Limb (tissue), 2 donors: Measurements from ENCODE around the gene KSR1.
"Not testable (repeated sequence)": the region's sequence is repeated elsewhere in the genome, so short reads cannot be mapped to it uniquely, and the experiment has no call there.

Experiments used
- DNase-seq, 2 donors: peaks; one replicate each; pipeline ENCODE4 v3.0.0-alpha.2; 2016; ENCODE audit errors: extremely low spot score in 2 of 2

KSR1 gene

DNA sequence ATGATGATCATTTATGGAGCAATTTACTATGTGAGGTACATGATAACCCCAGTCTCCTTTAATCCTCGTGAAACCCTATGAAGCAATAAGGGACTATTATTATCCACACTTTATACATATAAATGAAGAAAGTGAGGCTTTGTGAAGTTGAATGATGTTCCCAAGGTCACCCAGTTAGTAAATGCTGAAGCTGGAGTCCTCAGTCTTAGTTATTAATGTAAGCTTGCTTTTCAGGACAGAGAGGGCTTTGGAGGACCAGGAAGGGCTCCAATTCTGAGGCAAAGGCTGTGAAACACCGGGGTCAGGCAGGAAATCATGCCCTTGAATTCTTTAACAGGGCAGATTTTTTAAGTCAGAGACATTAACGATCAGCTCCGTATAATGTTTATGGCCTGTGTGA is 36.8 kb downstream of the KSR1 start:
- no peak for DNase-seq

DNA sequence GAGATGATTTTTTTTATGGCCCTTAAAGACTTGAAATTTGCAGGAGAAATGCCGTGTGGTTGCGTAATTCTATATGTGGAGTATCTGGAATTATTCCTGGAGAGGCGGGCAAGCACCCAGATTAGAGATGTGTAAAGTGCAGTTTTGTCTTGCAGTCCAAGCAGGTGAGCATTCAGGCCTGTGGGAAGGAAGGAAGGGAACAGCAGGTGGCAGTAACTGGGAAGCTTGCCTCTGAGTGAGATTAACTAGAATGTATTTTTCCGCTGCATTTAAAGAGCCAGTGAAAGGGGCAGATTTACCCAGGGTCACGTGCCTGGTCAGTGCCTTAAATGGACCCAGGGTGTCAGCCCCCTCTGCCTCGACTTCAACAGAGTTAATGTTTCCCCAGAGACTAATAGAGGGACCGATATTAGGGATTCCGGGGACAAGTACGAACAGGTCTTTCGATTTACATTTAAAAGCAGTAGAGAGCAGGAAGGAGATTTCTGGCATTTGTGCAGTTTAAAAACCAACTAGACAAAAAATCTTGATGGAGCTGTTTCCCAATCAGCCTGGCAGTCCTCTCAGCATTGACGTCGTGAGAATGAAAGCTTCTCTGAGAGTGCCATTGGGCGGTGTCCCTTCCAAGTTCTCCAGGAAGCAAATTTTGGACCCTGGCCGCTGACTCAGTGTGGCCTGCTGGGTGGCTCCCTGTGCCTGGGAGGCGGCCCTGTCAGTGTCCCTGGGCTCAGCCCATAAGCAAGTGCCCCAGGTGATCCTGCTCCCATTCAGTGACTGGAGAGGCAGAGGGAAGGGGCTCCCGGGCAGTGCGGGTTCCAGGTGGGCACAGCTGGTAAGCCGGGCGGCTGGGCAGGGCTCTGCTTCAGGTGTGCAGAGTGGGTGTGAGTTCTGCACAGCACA is 38.2 kb downstream of the KSR1 start:
- DNase-seq: peak; percentile 38 to 56

DNA sequence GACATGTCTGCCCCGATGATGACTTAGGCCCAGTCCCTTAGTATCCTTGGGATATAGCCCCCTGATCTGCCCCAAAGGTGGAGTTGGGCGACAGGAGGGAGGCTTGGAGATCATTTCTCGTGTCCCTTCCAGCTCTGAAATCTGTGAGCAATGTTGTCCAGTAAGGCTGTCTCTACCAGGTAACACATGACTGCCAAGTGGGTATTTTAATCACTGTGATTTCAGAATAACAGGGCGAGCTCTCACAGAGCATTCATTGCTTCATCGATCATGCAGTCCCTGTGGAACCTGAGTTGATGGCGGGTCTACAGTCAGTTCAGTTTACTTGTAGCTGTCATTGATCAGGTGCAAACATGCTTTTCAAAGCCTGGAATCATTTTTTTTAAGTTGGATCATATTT is 39.2 kb downstream of the KSR1 start:
- no peak for DNase-seq

DNA sequence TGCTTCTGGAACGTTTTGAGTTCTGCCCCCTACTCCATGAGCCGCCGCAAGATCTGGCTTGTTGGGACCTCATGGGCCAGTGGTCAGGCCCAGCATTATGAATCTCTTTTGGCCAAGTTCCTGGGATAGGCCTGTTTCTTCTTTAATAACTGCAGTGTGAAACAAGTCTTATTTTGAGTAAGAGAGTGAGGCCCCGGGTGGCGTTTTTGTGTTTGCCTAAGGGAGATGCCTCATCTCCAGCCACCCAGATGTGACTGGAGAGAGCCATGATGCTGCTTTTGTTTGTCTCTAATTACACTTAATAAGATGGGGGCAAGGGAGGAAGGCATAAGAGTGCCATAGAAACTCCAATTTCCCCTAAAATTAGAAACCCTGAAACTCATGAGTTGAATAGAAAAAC is 39.8 kb downstream of the KSR1 start:
- DNase-seq: no peak

DNA sequence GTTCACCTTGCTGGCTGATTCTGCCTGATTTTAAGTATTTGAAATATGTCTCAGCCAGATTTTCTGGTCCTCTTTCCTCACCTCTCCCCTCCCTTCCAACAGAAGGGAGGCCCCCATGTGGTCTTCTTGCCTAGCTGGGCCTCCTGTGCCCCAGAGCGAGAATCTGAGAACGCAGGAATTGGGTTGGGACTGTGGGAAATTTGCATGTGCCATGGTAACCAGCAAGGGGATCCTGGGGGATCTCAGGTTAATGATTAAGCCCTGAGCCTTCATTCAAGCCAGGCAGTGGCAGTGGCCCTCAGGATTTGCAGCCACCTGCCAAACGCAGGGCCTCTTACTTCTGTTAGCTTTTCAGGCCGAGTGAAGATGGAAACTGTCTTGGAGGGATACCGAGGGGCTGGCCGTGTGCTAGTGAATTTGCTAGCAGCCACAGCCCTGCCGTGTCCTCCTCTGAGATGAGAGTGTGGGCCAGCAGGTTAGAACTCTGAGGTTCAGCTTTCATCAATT is 40.2 kb downstream of the KSR1 start:
- DNase-seq: no peak

DNA sequence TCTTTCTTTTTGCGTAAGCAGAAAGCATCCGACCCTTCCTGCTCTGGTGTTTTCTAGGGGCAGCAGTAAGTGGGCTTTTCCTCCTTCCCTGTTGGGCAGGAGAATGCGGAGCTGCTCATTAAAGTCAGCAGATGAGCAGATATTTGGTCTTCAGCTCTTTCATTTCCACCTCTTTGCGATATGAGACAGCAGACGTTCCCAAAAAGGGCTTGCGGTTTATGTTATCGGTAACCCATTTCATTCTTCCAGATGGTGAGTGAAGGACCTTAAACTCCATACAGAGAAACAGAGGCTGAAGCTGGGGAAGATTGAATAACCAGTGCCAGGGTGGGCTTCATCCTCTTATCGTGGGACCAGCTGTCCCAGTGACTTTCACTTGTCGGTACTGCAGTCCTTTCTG is 40.7 kb downstream of the KSR1 start:
- DNase-seq: no peak

DNA sequence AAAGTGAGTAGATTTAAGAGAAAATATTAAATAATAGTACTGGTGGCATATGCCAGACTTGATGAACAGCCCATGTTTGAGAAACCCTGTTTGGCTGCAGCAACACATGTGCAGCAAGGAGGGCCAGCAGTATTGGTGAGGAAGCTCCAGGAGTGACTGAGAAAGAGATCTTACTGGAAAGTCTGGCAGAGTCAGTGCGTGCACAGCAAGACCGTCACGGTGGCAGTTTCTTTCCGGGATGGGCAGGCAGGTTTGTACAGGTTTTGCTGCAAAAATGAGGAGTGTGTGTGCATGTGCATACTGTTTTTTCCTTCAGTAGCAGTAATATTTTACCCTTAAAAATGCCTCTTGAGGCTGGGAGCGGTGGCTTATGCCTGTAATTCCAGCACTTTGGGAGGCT is 41.4 kb downstream of the KSR1 start:
- DNase-seq: no peak

DNA sequence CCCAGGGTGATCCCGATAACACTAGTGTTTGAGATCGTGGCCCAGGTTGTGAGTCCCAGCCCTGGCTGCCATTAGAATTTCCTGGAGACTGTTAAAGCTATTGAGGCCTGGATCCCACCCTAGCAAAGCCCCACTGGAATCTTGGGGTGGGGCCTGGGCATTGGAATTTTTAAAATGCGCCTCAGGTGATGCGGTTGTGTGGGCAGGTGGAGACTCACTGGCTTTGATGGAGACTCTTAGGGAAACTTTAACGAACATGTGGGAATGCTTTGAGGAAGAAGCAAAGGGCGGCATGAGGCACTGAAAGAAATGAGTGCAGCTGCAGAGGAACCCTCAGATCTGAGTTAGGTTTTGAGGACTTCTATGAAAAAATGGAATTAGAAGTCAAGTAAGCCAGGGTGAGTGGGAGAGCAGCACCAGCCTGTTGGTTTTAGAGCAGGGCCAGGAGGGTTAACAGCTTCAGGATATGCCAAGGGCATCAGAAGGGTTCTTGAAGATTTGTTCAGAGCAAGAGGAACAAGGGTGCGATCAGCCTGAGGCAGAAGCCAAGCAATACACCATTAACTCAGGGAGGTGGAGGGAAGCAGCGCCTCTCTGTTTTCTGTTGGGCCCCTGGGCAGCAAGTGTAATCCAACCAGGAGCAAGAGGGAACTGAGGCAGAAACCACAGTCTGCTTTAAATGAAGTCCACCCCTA is 42.5 kb downstream of the KSR1 start:
- no peak for DNase-seq

DNA sequence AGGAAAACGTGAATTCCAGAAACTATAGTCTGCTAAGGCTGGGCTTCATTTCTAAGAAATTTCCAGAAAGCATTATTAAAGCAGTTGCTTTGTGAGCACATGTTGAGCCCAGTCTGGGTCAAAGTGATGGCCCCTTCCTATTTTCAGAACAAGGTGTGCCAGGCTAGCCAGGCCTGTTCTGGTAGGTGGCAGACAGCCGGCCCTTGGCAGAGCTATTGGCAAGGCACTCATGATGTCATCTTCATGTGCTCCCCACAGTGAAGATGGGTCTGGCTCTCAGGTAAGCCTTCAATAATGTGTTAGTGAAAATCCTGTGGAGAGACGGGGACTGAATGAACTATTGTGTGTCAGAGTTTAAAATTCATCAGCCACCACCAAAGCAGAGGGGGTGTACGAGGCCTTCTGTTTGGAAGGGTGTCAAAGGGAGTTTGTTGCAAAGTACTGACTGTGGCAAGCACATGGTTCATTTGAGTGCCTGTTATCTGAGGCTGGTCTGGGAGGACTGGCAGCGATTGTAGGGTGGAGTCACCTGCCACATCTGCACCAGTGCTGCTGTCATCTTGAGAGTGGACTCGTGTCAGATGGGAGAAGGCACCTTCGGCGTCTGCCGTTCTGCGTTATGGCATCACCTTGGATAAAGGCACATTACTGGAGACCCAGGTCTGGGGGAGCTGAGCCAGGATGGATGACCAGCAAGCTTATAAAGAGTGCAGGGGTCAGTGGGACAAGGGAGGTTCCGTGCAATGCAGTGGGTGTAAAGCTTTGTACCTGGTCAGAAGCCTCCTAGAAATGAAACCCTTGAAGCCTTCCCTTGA is 43.4 kb downstream of the KSR1 start:
- DNase-seq: no peak

DNA sequence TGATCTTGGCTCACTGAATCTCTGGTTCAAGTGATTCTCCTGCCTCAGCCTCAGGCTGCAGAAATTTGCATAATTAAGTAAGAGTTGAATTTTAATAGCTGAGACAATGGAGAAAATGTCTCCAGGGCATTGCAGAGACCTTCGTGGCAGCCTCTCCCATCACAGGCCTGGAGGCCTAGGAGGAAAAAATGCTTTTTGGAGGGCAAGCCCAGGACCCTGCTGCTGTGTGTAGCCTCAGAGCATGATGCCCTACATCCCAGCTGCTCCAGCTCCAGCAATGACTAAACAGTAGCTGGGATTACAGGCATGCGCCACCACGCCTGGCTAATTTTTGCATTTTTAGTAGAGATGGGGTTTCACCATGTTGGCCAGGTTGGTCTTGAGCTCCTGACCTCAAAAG is 45.1 kb downstream of the KSR1 start:
- DNase-seq: not testable (repeated sequence)

DNA sequence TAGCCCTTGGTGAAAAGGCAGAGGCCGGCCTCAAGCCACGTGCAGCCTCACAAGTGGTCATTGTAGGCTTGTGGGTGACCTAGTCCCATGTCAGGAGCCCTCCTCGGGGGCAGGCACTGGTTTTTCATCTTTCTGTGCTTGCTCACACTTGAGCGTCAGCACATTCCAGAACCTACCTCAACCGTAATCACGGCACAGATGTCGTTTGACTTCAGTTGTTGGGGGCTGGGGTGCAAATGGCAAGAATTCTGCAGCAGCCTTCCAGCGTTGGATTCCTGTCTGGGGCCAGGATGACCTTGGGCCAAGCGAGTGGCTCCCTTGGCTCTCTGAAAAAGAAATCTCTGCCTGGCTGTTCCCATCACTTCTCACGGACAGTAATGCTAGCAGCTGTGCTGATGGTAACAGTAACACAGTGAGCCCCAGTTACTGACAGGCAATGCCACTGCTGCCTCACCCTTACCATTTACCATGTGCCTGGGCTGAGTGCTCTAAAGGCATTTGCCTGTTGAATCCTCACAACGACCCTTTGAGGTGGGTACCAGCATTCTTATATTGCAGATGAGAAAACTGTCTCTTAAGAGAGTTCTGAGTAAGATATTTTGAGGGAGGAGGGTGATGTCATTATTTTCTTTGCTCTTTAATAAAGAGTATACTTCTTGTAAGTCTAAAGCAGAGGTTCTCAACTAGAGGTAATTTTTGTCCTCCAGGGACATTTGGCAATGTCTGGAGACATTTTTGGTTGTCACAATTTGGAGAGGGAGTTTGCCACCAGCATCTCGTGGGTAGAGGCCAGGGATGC is 46.5 kb downstream of the KSR1 start:
- DNase-seq: peak; percentile 51 to 55

DNA sequence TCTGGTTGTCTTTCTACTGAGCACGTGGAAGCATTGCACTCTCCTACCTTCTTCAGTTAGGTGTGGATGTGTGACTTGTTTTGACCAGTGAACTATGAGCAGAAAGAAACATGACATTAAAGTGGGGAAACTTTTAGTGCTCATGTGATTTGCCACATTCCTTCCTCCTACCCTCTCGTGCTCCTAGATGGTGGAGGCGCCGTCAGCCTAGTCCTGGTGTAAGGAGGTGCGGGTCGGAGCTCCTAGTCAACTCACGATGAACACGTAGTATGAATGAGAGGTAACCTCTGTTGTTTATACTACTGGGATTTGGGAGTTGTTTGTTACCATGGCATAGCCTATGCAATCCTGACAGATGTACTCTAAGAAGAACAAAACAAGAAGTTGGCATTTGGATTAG is 47.4 kb downstream of the KSR1 start:
- DNase-seq: no peak

DNA sequence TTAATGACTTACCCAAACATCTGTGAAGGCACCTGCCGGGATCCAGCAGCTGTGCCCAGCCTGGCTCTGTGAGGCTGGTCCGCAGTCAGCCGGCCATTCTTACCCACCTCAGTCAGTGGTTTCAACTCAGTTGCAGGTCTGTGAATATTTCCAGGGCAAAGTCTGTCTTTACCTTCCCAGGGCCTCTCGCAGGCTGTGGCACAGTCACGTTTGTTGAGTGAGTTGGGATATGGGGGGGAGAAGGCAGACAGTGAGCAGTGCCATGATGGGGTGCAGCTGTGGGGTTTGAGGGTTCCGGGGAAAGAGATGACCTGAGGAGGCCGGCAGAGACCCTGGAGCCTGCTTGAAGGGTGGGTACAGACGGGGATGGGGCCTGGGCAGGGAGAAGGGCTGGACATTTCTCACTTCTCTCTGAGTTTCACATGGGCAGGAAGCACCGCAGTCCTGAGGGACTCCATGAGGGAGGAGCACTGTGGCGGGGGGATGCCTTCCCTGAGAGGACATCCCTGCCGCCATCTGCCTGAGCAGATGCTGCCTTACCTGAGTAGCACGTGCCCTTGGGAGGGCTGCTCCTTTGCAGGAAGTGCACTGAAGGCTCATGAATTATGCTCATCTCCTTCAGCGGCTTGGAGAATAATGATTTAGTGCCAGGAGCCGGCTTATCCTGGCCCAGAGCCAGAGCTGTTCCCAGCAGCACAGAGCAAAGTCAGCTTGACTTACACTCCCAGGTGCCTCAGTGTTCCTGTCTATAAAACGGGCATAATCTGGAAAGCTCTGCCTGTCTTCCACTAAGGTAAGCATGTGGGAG is 48.1 kb downstream of the KSR1 start:
- DNase-seq: no peak

DNA sequence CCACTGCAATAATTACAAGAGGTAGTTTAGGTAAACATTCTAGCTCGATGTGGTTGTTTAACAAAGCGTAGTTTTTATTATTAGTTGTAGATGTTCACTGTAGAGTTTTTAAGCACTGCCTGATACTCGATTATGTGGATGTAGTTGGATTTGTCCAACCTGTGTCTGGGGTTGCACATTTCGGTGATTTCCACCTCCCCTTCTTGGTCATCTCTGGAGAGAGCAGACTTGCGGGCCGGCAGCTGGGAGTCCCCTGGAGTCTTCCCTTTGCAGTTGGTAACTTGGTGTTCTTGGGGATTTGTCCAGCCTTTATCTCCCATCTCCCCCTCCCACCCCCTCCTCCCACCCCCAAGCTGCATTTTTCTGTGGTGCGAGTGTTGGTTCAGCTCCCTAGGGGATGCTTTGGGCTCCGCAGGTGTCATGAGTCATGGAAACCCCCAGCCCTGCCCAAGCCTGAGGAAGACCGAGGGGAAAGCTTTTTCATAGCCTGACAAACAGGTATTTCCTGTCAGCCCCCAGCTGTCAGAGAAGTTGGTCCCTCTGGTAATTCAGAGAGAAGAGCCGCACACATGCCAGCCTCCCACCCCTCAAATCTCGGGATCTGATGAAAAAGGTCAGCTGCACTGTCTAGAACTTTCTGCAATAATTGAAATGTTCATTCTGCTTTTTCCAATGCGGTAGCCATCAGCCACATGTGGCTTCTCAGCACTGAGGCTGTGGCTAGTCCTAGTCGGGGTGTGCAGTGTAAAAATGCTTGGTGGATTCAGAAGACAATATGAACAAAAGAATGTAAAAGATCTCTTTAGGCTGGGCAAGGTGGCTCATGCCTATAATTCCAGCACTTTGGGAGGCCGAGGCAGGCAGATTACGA is 50.3 kb downstream of the KSR1 start:
- DNase-seq: no peak

DNA sequence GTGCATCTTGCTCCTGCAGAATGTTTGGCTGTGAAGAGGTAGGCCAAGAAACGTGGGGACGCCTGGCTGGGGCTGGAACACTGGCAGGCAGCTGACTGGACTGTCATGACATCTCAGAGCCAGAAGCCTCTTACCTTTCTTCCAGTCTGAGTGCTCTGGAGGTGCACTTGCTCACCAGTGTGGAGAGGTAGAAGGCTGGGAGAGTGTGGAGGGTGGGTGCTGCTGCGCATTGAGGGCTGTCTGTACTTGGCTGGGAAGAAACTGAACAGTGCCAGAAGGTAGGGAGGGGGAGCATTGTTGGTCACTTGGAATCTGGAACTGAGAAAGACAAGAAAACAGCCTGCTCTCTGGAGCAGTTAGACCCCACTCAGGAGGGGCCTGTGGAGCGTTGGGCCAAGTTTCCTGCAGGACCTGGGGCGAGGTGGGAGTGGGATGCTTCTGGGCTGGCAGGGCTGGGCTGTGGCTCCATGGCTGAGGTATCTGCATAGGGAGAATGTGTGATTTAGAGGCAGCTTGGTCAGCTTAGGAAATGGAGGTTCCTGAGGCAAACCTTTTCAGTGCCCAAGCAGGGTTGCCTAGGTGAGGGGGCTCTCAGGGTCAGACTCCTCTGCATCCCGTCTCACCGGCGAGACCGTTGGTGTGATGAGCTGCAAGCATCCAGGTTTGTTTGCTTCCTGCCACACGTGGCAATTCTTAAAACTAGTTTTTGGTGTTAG is 55.1 kb downstream of the KSR1 start:
- no peak for DNase-seq

DNA sequence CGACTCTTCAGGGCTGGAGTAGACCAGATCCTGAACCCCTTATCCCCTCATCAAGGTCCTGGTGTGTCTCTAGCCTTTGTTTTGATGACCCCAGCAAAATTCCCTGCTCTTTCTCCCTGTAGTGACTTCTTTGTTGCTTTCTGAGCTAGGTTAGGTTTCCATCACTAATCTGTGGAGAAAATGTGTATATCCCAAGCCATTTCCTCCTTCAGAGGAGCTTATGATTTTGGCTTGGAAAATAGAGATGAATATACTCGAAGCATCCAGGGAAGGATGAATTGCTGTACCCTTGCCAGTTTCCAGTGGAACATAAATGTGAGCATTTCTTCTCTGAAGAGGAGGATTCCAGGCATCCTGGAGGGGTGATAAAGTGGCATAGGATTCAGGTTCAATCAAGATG is 55.8 kb downstream of the KSR1 start:
- no peak for DNase-seq

DNA sequence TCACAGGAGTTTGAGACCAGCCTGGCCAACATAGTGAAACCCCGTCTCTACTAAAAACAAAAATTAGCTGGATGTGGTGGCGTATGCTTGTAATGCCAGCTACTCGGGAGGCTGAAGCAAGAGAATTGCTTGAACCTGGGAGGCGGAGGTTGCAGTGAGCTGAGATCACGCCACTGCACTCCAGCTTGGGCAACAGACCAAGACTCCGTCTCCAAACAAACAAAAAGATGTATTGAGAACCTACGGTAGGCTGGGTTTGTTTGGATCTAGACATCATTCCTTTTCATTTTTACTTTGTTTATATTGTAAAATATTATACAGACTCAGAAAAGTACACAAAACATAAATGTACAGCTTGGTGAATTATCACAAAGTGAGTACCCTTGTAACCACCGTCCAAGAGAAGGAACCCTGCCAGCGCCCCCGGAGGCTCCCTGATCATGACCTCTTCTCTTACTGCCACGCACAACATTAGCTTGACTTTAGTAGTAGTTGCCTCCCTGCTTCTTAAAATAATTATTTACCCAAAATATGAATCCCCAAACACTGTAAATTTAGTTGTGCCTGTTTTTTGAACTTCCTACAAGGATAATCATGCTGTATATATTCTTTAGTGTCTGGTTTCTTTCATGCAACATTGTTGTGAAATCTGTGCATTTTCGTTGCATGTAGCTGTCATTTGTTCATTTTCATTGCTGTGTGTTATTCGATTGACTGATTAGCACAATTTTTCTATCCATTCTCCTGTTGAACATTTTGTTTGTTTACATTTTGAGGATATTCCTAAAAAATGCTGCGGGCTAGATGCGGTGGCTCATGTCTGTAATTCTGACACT is 56.5 kb downstream of the KSR1 start:
- no peak for DNase-seq

DNA sequence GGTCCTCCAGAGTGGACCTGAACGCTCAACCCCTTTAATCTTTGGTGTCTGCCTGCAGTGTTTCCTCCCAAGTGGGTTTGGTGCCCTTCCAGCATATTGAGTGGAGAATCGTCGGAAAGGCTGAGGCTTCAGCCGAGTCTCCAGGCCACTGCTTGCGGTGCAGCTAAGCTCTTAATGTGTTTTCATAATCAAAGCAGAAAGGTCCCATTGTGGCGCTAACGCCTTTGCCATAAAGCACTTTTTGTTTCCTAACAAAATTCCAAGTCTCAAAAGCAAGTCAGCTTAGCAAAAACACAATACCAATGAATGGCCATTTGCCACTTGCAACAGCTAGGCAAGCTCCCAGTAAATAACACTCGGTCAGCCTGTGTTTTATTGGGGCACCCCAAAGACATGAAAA is 57.6 kb downstream of the KSR1 start:
- DNase-seq: no peak
